ENCODE data around the gene DET1.

GRCh38 chr15:88493844-88494243 lies 52.6 kb downstream of the DET1 start:
- TF ChIP-seq CTCF (IDR thresholded peaks at IDR 0.05) (no peak), CBFB (CRISPR knock-in tag; IDR thresholded peaks at IDR 0.05; ENCODE audit: low read depth) (no peak), IRF2 (CRISPR knock-in tag; IDR thresholded peaks at IDR 0.05; ENCODE audit: borderline replicate concordance, low read depth) (no peak), SP1 (CRISPR knock-in tag; conservative IDR thresholded peaks at IDR 0.05) (no peak), NFYB (CRISPR knock-in tag; conservative IDR thresholded peaks at IDR 0.05; ENCODE audit: low read depth) (no peak), STAT6 (CRISPR knock-in tag; conservative IDR thresholded peaks at IDR 0.05; ENCODE audit: low read depth) (no peak), TEAD4 (CRISPR knock-in tag; IDR thresholded peaks at IDR 0.05) (no peak)
